ENCODE data around the gene NCSTN. TPM values are rescaled to one million over a fixed set of nuclear protein-coding genes. Genes with fewer than 3 reads are reported as not detected.

Gene NCSTN
- total RNA-seq, 2 experiments from 2014 or later = 44.8 to 55.5 TPM

DNA sequence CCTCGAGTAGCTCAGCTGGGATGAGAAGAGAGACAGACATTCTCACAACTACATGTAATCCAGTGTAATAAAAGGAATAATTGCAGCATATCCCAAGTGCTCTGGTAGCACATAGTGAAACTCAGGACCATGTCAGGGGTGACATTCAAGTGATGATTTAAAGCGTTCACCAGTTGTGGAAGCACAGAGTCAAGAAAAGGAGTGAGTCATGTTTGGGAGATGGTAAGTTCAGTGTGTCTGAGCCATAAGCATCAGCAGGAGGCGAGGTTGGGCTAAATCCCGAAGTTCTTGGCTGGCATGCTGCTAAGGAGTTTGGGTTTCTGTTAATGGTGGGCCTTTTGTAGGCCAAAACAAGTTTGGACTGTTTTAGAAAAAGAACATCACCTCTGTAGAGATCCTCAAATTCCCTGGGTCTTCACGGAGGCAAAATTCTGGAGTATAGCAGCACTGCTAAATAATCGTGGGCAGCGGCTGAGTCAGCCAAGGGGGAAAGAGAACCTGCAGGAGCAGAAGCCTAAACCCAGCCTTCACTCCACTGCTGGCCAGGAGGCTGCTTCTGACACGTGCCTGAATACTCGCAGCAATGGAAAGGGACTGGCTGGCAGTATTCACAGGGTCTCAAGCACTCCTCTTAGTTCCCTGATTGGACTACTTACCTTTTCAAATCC is 16.5 kb downstream of the NCSTN start:
- Histone ChIP-seq H3K36me3 (ENCODE audit: insufficient read depth, low read length) (peaks cover 55% of the 10 kb centered on the region), H4K20me1 (ENCODE audit: insufficient read depth, low read length) (no peaks in the 10 kb centered on the region), H3K4me2 (ENCODE audit: low read length) (no peak overlapping the region), H3K4me3 (ENCODE audit: low read depth, low read length, poor library complexity, severe bottlenecking) (no peak overlapping the region), H3K9me2 (ENCODE audit: insufficient read depth, low read length) (no peaks in the 10 kb centered on the region), H3K4me1 (ENCODE audit: insufficient read depth, low read length, poor library complexity, severe bottlenecking) (no peaks in the 10 kb centered on the region), H2AFZ (ENCODE audit: low read length) (no peak overlapping the region), H3K79me2 (ENCODE audit: insufficient read depth, low read depth, low read length) (no peaks in the 10 kb centered on the region), H3K27ac (ENCODE audit: low read depth, low read length, poor library complexity, severe bottlenecking) (no peak overlapping the region), H3K9me3 (ENCODE audit: low read length) (no peaks in the 10 kb centered on the region)
- ChIA-PET POLR2A (interaction anchor here (0.6 to 0.7 kb wide), 2 partner anchors 181 to 184 kb away, joined by 3 to 4 read pairs; no protein-coding TSS in a partner anchor), CTCF (ENCODE audit: unreplicated experiment) (no interaction called here)
- DNase-seq (ENCODE audit: low spot score) = no peak
- intact Hi-C loops (cut with micrococcal nuclease; ENCODE audit: unreplicated experiment) = no loop called here
- no TSS peak for BruUV-seq (replicated peaks)
- TF ChIP-seq EZH2phosphoT487 (IDR thresholded peaks at IDR 0.05; ENCODE audit: borderline replicate concordance, low read depth, low read length) = no peak
- TF ChIP-seq, protein P1, sequence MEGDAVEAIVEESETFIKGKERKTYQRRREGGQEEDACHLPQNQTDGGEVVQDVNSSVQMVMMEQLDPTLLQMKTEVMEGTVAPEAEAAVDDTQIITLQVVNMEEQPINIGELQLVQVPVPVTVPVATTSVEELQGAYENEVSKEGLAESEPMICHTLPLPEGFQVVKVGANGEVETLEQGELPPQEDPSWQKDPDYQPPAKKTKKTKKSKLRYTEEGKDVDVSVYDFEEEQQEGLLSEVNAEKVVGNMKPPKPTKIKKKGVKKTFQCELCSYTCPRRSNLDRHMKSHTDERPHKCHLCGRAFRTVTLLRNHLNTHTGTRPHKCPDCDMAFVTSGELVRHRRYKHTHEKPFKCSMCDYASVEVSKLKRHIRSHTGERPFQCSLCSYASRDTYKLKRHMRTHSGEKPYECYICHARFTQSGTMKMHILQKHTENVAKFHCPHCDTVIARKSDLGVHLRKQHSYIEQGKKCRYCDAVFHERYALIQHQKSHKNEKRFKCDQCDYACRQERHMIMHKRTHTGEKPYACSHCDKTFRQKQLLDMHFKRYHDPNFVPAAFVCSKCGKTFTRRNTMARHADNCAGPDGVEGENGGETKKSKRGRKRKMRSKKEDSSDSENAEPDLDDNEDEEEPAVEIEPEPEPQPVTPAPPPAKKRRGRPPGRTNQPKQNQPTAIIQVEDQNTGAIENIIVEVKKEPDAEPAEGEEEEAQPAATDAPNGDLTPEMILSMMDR (conservative IDR thresholded peaks at IDR 0.05; ENCODE audit: low read length) = no peak

DNA sequence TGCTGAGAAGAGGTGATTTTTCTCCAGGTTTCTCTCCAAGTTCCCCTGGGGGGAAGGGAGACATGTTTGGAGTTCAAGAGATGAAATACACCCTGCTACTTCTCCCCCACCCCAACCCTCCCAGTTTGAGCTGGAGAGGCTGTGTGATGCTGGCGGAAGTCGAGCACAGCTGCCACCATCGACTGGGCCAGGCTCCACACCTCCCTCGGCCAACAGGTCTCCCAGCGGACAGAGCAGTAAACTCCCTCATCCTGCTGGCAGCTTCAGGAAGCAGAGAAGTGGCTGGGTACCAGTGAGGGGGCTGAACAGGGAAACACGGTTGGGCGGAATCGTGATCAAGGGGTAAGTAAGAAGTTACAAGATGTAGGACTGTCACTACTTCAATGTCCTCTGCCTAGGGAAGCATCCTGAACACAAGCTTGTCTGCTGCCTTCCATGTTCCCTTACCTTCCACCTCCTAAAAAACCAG is 17.1 kb downstream of the NCSTN start:
- H2AFZ ChIP-seq (ENCODE audit: low read length) = no peak overlapping the region
- peaks cover 50% of the 10 kb centered on the region for H3K36me3 ChIP-seq (ENCODE audit: insufficient read depth, low read length)
- no peak overlapping the region for H3K4me2 ChIP-seq (ENCODE audit: low read length)
- H4K20me1 ChIP-seq (ENCODE audit: insufficient read depth, low read length) = no peaks in the 10 kb centered on the region
- no peaks in the 10 kb centered on the region for H3K9me2 ChIP-seq (ENCODE audit: insufficient read depth, low read length)
- H3K27ac ChIP-seq (ENCODE audit: low read depth, low read length, poor library complexity, severe bottlenecking) = no peak overlapping the region
- BruUV-seq (replicated peaks) = no TSS peak
- no peaks in the 10 kb centered on the region for H3K79me2 ChIP-seq (ENCODE audit: insufficient read depth, low read depth, low read length)
- intact Hi-C loops (cut with micrococcal nuclease; ENCODE audit: unreplicated experiment) = no loop called here
- H3K9me3 ChIP-seq (ENCODE audit: low read length) = no peaks in the 10 kb centered on the region
- no peak for DNase-seq (ENCODE audit: low spot score)
- no peaks in the 10 kb centered on the region for H3K4me1 ChIP-seq (ENCODE audit: insufficient read depth, low read length, poor library complexity, severe bottlenecking)
- TF ChIP-seq, protein P1 (conservative IDR thresholded peaks at IDR 0.05; ENCODE audit: low read length) = no peak
- TF ChIP-seq EZH2phosphoT487 (IDR thresholded peaks at IDR 0.05; ENCODE audit: borderline replicate concordance, low read depth, low read length) = no peak
- ChIA-PET CTCF (ENCODE audit: unreplicated experiment) (no interaction called here), POLR2A (interaction anchor here (0.7 kb wide), 1 partner anchor 180 kb away, joined by 3 read pairs; no protein-coding TSS in a partner anchor)
- H3K4me3 ChIP-seq (ENCODE audit: low read depth, low read length, poor library complexity, severe bottlenecking) = no peak overlapping the region

DNA sequence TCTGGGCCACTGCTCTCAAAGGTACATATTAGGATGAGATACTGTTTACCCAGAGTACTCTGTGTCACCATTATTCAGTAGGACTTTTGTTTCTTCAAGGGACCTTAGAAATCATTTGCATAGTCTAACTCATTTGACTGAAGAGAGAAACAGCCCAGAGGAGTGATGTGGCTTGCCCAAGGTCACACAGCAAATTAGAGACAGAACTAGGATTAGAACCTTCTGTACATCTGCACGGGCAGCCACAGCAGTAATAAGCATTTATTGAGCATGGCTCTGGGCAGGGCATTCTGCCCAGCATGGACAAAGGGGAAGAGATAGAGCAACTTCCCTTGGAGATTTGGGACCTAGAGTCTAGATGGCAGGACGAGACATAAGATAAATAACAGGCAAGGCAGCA is 18.0 kb downstream of the NCSTN start:
- Histone ChIP-seq H4K20me1 (ENCODE audit: insufficient read depth, low read length) (no peaks in the 10 kb centered on the region), H3K4me2 (ENCODE audit: low read length) (no peak overlapping the region), H3K9me3 (ENCODE audit: low read length) (no peaks in the 10 kb centered on the region), H3K4me1 (ENCODE audit: insufficient read depth, low read length, poor library complexity, severe bottlenecking) (no peaks in the 10 kb centered on the region), H3K9me2 (ENCODE audit: insufficient read depth, low read length) (no peaks in the 10 kb centered on the region), H3K27ac (ENCODE audit: low read depth, low read length, poor library complexity, severe bottlenecking) (no peak overlapping the region), H3K4me3 (ENCODE audit: low read depth, low read length, poor library complexity, severe bottlenecking) (no peak overlapping the region), H2AFZ (ENCODE audit: low read length) (no peak overlapping the region), H3K79me2 (ENCODE audit: insufficient read depth, low read depth, low read length) (no peaks in the 10 kb centered on the region), H3K36me3 (ENCODE audit: insufficient read depth, low read length) (peaks cover 41% of the 10 kb centered on the region)
- CTCF ChIA-PET (ENCODE audit: unreplicated experiment) = no interaction called here
- DNase-seq (ENCODE audit: low spot score) = no peak
- POLR2A ChIA-PET = no interaction called here
- TF ChIP-seq, protein P1 (conservative IDR thresholded peaks at IDR 0.05; ENCODE audit: low read length) = no peak
- TF ChIP-seq EZH2phosphoT487 (IDR thresholded peaks at IDR 0.05; ENCODE audit: borderline replicate concordance, low read depth, low read length) = no peak
- intact Hi-C loops (cut with micrococcal nuclease; ENCODE audit: unreplicated experiment) = no loop called here
- no TSS peak for BruUV-seq (replicated peaks)
